NB4 (cell line): ENCODE results near the gene LMAN1.

Experiments
- CTCF ChIP-seq: IDR thresholded peaks from one replicate; pipeline ENCODE4 v1.5.1; 2012; ENCODE audit warnings: low read depth, low read length
- MAX ChIP-seq: IDR thresholded peaks from 2 replicates; pipeline ENCODE4 v1.6.1; 2011; ENCODE audit warnings: low read depth, low read length
- MYC ChIP-seq: IDR thresholded peaks from 2 replicates; pipeline ENCODE4 v1.6.1; 2011; ENCODE audit warnings: low read depth, low read length
- POLR2A ChIP-seq: IDR thresholded peaks from 2 replicates; pipeline ENCODE4 v1.6.1; 2011; ENCODE audit warnings: mild to moderate bottlenecking; ENCODE audit not compliant: insufficient read length; ENCODE audit errors: extremely low read depth

GRCh38 chr18:59400407-59400806 lies 41.3 kb upstream of the LMAN1 start:
- TF ChIP-seq CTCF: no peak
- no peak for TF ChIP-seq MAX
- no peak for TF ChIP-seq POLR2A
- TF ChIP-seq MYC: no peak
